CD14-positive monocyte (primary cell): ENCODE measurements around the gene PKNOX2. TPM values are rescaled to one million over a fixed set of nuclear protein-coding genes. Genes with fewer than 3 reads are reported as not detected.

ENCODE experiments used
- DNase-seq, 3 donors: peaks; one replicate each; pipeline ENCODE4 v3.0.0-alpha.2; 2011 to 2022
- H2AFZ ChIP-seq: 2 replicates; pipeline ENCODE4 v1.6.0; 2012; ENCODE audit warnings: mild to moderate bottlenecking, low read depth, low read length, inconsistent platforms; ENCODE audit not compliant: insufficient read depth, poor library complexity, severe bottlenecking
- H3K27ac ChIP-seq, 2 donors: 1 replicate in 1 of 2; 2 replicates in 1 of 2; pipeline ENCODE4 v1.5.1; 2012 to 2013; ENCODE audit warnings: low read length in 2 of 2, control low read depth in 1 of 2, inconsistent platforms in 1 of 2, low read depth in 1 of 2, mild to moderate bottlenecking in 1 of 2
- H3K27me3 ChIP-seq, 2 donors: one replicate each; pipeline versions ENCODE4 v1.6.0 to v1.6.1; 2011 to 2013; ENCODE audit warnings: low read length in 2 of 2; ENCODE audit not compliant: control insufficient read depth in 2 of 2, insufficient read depth in 2 of 2
- H3K36me3 ChIP-seq, 2 donors: replicated peaks in 1 of 2; 1 replicate in 1 of 2; 2 replicates in 1 of 2; pipeline versions ENCODE4 v1.5.1 to v1.6.1; 2012 to 2013; ENCODE audit warnings: low read length in 2 of 2, control low read depth in 1 of 2, inconsistent platforms in 1 of 2, mild to moderate bottlenecking in 1 of 2; ENCODE audit not compliant: insufficient read depth in 2 of 2, control insufficient read depth in 1 of 2
- H3K4me1 ChIP-seq, 2 donors: 1 replicate in 1 of 2; 2 replicates in 1 of 2; pipeline versions ENCODE4 v1.5.1 to v1.6.1; 2012 to 2013; ENCODE audit warnings: low read length in 2 of 2, control low read depth in 1 of 2, inconsistent platforms in 1 of 2, mild to moderate bottlenecking in 1 of 2, moderate library complexity in 1 of 2; ENCODE audit not compliant: insufficient read depth in 2 of 2, control insufficient read depth in 1 of 2
- H3K4me2 ChIP-seq: replicated peaks from 2 replicates; pipeline ENCODE3; 2012; ENCODE audit warnings: low read length, moderate library complexity, mild to moderate bottlenecking; ENCODE audit not compliant: poor library complexity, severe bottlenecking; ENCODE audit errors: extremely low read depth
- H3K4me3 ChIP-seq, 3 experiments: fragments of 200-600 bp in 1 of 3; sonication (generic) in 1 of 3; replicated peaks in 1 of 3; 1 replicate in 2 of 3; 2 replicates in 1 of 3; pipeline ENCODE4 v1.5.1; 2011 to 2013; ENCODE audit warnings: low read length in 3 of 3, mild to moderate bottlenecking in 3 of 3, control low read depth in 2 of 3, low read depth in 2 of 3, inconsistent platforms in 1 of 3, moderate library complexity in 1 of 3
- H3K79me2 ChIP-seq: 2 replicates; pipeline ENCODE4 v1.6.0; 2012; ENCODE audit warnings: mild to moderate bottlenecking, control low read depth, inconsistent platforms, low read length, moderate library complexity; ENCODE audit not compliant: insufficient read depth
- H3K9ac ChIP-seq: 2 replicates; pipeline ENCODE4 v1.6.0; 2017; ENCODE audit warnings: low read length, mild to moderate bottlenecking; ENCODE audit not compliant: insufficient read depth, poor library complexity, severe bottlenecking
- H3K9me3 ChIP-seq, 2 donors: replicated peaks in 1 of 2; 1 replicate in 1 of 2; 2 replicates in 1 of 2; pipeline versions ENCODE4 v1.5.1 to v1.6.1; 2012 to 2013; ENCODE audit warnings: low read length in 2 of 2, control low read depth in 1 of 2; ENCODE audit not compliant: control insufficient read depth in 1 of 2, insufficient read depth in 1 of 2
- H4K20me1 ChIP-seq: 2 replicates; pipeline ENCODE4 v1.6.0; 2012; ENCODE audit warnings: mild to moderate bottlenecking, low read length, control low read depth, moderate library complexity; ENCODE audit not compliant: insufficient read depth
- H3K27ac Mint-ChIP-seq, 7 donors: one replicate each; pipeline ENCODE4 v1.8.0; 2020; ENCODE audit warnings: mild to moderate bottlenecking in 7 of 7, mixed read lengths in 7 of 7, moderate library complexity in 6 of 7, inconsistent platforms in 2 of 7
- H3K27me3 Mint-ChIP-seq, 3 donors: one replicate each; pipeline ENCODE4 v1.8.0; 2021 to 2022; ENCODE audit warnings: low read depth in 3 of 3, mild to moderate bottlenecking in 3 of 3, mixed read lengths in 3 of 3, moderate library complexity in 3 of 3, inconsistent platforms in 1 of 3
- H3K36me3 Mint-ChIP-seq, 2 donors: one replicate each; pipeline ENCODE4 v1.8.0; 2020; ENCODE audit warnings: mixed read lengths in 2 of 2, inconsistent platforms in 1 of 2, mild to moderate bottlenecking in 1 of 2
- H3K4me1 Mint-ChIP-seq: one replicate; pipeline ENCODE4 v1.8.0; 2020; ENCODE audit warnings: mild to moderate bottlenecking, mixed read lengths
- H3K4me3 Mint-ChIP-seq, 2 donors: one replicate each; pipeline ENCODE4 v1.8.0; 2020; ENCODE audit warnings: mild to moderate bottlenecking in 2 of 2, mixed read lengths in 2 of 2, moderate library complexity in 1 of 2
- H3K9me3 Mint-ChIP-seq, 7 donors: one replicate each; pipeline ENCODE4 v1.8.0; 2020 to 2022; ENCODE audit warnings: mixed read lengths in 7 of 7, mild to moderate bottlenecking in 6 of 7, moderate library complexity in 6 of 7, inconsistent platforms in 2 of 7
- CTCF ChIP-seq: fragments of 200-600 bp; IDR thresholded peaks from one replicate; pipeline ENCODE4 v1.8.0; 2022; ENCODE audit warnings: antibody characterized with exemption, mild to moderate bottlenecking
- WGBS: methylation state at CpG from one replicate; pipeline ENCODE4 v1.1.5; 2013; ENCODE audit warnings: missing lambda C conversion rate; ENCODE audit not compliant: insufficient coverage; 5-methylcytosine and 5-hydroxymethylcytosine counted together
- intact Hi-C, 2 donors: fragments of 100-400 bp; cut with micrococcal nuclease; formaldehyde crosslinking; loops; one replicate each; pipeline versions ENCODE4 v1.15.0 to v1.15.1; 2023
- polyA plus RNA-seq, 3 donors: library from polyadenylated mRNA; depleted of rRNA in 1 of 3; unstranded in 2 of 3; stranded (reverse) in 1 of 3; fragments of 300-500 nt in 2 of 3; fragments of >200 nt in 1 of 3; fragmentation: Illumina TruSeq in 2 of 3; gene quantifications; 1 replicate in 2 of 3; 2 replicates in 1 of 3; pipeline ENCODE4 v1.2.3, GENCODE V29; 2012 to 2021

PKNOX2 gene
- polyA plus RNA-seq, 3 donors = not detected

GRCh38 chr11:125429807-125430678, 265.5 kb downstream of the PKNOX2 start:
- H3K27ac ChIP-seq = no peak overlapping the region
- H3K27me3 ChIP-seq = no peaks in the 10 kb centered on the region
- no peak overlapping the region for H3K4me3 ChIP-seq
- Mint-ChIP-seq H3K27me3 (peaks cover 7 to 19% (median 10%) of the 10 kb centered on the region in 3 donors), H3K27ac (peak overlapping the region in 1 of 7 donors; percentile 32), H3K4me1 (peaks cover 5% of the 10 kb centered on the region), H3K4me3 (no peak overlapping the region), H3K36me3 (no peaks in the 10 kb centered on the region), H3K9me3 (no peaks in the 10 kb centered on the region)
- no peak for TF ChIP-seq CTCF
- no peaks in the 10 kb centered on the region for H3K79me2 ChIP-seq
- no peak overlapping the region for H3K9ac ChIP-seq
- 92% methylated on average over 16 of the region's 18 CpGs for WGBS
- no peak overlapping the region for H3K4me2 ChIP-seq
- DNase-seq = no peak
- no peak overlapping the region for H2AFZ ChIP-seq
- no peaks in the 10 kb centered on the region for H3K4me1 ChIP-seq
- H4K20me1 ChIP-seq = no peaks in the 10 kb centered on the region
- no peaks in the 10 kb centered on the region for H3K36me3 ChIP-seq
- intact Hi-C loops = no loop called here
- H3K9me3 ChIP-seq = no peaks in the 10 kb centered on the region

GRCh38 chr11:125431009-125431408, 266.5 kb downstream of the PKNOX2 start:
- Histone ChIP-seq H3K4me3 (no peak overlapping the region), H3K9me3 (no peaks in the 10 kb centered on the region), H3K9ac (no peak overlapping the region), H4K20me1 (no peaks in the 10 kb centered on the region), H3K36me3 (no peaks in the 10 kb centered on the region), H3K79me2 (no peaks in the 10 kb centered on the region), H3K4me2 (no peak overlapping the region), H3K27me3 (peaks cover 0 to under 1% of the 10 kb centered on the region in 2 donors), H2AFZ (no peak overlapping the region), H3K27ac (no peak overlapping the region), H3K4me1 (no peaks in the 10 kb centered on the region)
- WGBS = 95% methylated on average over 8 of the region's 8 CpGs
- peaks cover 5% of the 10 kb centered on the region for H3K4me1 Mint-ChIP-seq
- H3K36me3 Mint-ChIP-seq = no peaks in the 10 kb centered on the region
- no peak overlapping the region for H3K27ac Mint-ChIP-seq
- TF ChIP-seq CTCF = no peak
- no peak overlapping the region for H3K4me3 Mint-ChIP-seq
- intact Hi-C loops = no loop called here
- H3K27me3 Mint-ChIP-seq = peaks cover 4 to 21% (median 12%) of the 10 kb centered on the region in 3 donors
- no peaks in the 10 kb centered on the region for H3K9me3 Mint-ChIP-seq
- no peak for DNase-seq
